AG10803 (cell line): ENCODE results near the gene ROBO1.

Experiments used
- DNase-seq: peaks from one replicate; pipeline ENCODE4 v3.0.0; 2010; ENCODE audit warnings: low read depth
- H3K4me3 ChIP-seq: 2 replicates; pipeline ENCODE4 v1.5.1; 2011; ENCODE audit warnings: mild to moderate bottlenecking, low read length, control low read depth
- CTCF ChIP-seq: conservative IDR thresholded peaks from 2 replicates; pipeline ENCODE4 v1.5.1; 2011; ENCODE audit warnings: mild to moderate bottlenecking, low read length, control low read depth, inconsistent platforms

ROBO1 gene

GRCh38 chr3:79453600-79453999, 314.2 kb downstream of the ROBO1 start:
- H3K4me3 ChIP-seq = no peak overlapping the region
- DNase-seq = no peak
- TF ChIP-seq CTCF = no peak

GRCh38 chr3:79436387-79436786, 331.4 kb downstream of the ROBO1 start:
- no peak overlapping the region for H3K4me3 ChIP-seq
- DNase-seq = no peak
- no peak for TF ChIP-seq CTCF

GRCh38 chr3:79427081-79427480, 340.7 kb downstream of the ROBO1 start:
- no peak overlapping the region for H3K4me3 ChIP-seq
- TF ChIP-seq CTCF = no peak
- no peak for DNase-seq

- no peak for TF ChIP-seq CTCF
These were observed 343.0 kb downstream of the ROBO1 start for GRCh38 chr3:79424811-79425210.

GRCh38 chr3:79423417-79423816, 344.4 kb downstream of the ROBO1 start:
- TF ChIP-seq CTCF = no peak
- no peak for DNase-seq
- no peak overlapping the region for H3K4me3 ChIP-seq

More at GRCh38 chr3:79424811-79425210, 343.0 kb downstream of the ROBO1 start:
- DNase-seq = no peak
- H3K4me3 ChIP-seq = no peak overlapping the region

GRCh38 chr3:79421273-79421672, 346.5 kb downstream of the ROBO1 start:
- H3K4me3 ChIP-seq = no peak overlapping the region
- DNase-seq = no peak
- no peak for TF ChIP-seq CTCF

- no peak overlapping the region for H3K4me3 ChIP-seq
- DNase-seq = no peak
- TF ChIP-seq CTCF = no peak
These were observed 348.8 kb downstream of the ROBO1 start for GRCh38 chr3:79418855-79419621.
